Activated CD4-positive, alpha-beta T cell treated with anti-CD3 and anti-CD28 coated beads for 48 hours (primary cell): ENCODE results near the gene LRRC45.
"Not testable (repeated sequence)": the region's sequence is repeated elsewhere in the genome, so short reads cannot be mapped to it uniquely, and the experiment has no call there.

Experiments used
- DNase-seq: peaks from one replicate; pipeline ENCODE4 v3.0.0-alpha.2; 2020

The LRRC45 gene

DNA sequence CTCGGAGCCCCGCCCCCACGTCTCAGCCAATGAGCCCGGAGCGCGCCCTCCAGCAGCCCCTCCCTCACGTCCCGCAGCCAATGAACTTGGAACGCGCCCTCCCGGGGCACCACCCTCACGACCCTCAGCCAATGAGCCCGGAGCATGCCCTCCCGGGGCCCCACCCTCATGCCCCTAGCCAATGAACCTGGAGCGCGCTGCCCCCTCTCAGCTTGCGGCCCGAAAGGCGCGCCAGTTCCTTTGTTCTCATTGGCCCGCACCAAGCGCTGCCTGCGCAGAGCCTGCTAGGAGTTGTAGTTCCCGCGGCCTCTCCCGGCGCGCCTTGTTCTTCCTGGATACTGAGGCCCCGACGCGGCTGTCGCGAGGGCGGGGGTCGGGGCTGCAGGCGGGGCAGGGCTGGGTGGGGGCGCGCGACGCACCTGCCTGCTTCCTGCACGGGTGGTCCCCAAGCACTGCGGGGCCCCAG is at the start of gene LRRC45:
LRRC45 (plus strand) TSS at position 325 of the 466 bp plus-strand sequence. CDS start 339 bp downstream, outside the sequence.
- DNase-seq = peak; percentile 100

GRCh38 chr17:81973432-81973831 is 49.7 kb upstream of the LRRC45 start:
- DNase-seq = no peak

GRCh38 chr17:81976332-81977210 is 46.5 kb upstream of the LRRC45 start:
- peak; percentile 68 for DNase-seq

DNA sequence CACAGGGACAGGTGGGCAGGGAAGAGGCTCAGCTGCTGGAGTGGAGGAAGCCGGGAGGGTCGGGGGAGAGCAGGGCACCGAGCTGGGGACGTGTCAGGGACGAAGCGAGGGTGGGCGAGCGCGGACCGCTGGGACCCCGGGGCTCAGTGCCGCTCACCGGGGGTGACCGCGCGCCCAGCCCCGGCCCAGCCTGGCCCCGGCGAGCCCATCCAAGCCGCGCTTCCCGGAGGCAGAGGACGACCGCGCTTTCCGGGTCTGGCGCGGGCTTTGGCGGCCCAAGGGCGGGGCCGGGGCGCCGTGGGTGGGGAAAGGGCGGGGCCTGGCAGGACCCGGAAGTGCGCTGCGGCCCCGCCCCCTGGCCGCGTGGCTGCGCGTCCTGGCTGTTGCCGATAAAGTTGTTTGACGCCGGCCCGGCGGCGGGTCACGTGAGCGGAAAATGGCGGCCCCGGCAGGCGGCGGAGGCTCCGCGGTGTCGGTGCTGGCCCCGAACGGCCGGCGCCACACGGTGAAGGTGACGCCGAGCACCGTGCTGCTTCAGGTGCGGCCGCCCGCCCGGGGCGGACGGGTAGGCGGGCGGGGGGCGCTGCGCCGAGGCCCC is 45.8 kb upstream of the LRRC45 start, which contains the start of gene ASPSCR1:
ASPSCR1 (plus strand) TSS at position 419 of the 598 bp plus-strand sequence; CDS start at position 437, 18 bp downstream.
- peak; percentile 93 for DNase-seq

DNA sequence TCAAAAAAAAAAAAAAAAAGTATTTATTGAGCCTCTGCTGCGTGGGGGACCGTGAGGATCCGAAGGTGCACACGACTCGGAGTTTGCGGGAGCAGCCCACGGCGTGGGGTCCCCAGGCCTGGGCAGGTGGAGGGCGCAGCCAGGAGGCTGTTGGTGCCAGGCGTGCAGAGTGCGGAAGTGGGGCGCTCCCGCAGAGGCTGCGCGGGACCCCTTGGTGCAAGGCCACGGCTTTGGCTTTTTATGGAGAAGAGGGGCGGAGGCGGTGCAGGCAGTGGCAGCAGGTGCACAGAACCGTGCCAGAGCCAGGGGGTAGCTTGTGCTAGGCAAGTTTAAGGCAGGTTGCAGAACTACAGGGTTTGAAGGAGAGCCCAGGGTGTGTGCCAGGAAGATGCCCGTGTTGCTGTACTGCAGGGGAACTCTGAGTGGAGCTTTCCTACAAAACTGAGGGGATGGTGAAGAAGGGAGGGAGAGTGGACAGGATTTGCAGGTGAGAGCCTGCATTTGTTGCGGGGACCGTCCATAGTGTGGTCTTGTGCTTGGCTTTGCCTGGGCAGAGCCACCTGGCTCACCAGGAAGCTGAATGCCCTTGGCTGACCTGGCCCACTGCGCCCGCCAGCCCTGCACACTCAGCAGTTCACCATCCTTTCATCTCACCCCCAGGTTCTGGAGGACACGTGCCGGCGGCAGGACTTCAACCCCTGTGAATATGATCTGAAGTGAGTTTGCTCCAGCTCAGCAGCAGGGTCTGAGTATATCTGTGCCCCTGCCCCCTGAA is 44.4 kb upstream of the LRRC45 start:
- no peak for DNase-seq

DNA sequence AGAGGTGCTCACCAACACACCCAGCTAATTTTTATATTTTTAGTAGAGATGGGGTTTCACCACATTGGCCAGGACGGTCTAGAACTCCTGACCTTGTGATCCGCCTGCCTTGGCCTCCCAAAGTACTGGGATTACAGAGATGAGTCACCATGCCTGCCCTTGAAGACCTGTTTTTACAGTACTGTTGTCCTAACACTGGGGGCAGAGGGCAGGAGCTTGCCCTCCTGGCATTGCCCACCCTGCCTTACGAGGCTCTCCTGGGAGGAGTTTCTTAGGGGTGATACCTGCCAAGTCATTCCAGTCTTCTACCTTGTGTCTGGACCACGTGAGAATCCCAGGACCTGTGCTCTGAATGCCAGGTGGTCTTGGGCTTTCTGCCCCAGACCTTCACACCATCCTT is 43.0 kb upstream of the LRRC45 start:
- no peak for DNase-seq

- DNase-seq = no peak
Observed at GRCh38 chr17:81980707-81981343, 42.3 kb upstream of the LRRC45 start.

GRCh38 chr17:81981511-81981910 is 41.6 kb upstream of the LRRC45 start:
- not testable (repeated sequence) for DNase-seq

DNA sequence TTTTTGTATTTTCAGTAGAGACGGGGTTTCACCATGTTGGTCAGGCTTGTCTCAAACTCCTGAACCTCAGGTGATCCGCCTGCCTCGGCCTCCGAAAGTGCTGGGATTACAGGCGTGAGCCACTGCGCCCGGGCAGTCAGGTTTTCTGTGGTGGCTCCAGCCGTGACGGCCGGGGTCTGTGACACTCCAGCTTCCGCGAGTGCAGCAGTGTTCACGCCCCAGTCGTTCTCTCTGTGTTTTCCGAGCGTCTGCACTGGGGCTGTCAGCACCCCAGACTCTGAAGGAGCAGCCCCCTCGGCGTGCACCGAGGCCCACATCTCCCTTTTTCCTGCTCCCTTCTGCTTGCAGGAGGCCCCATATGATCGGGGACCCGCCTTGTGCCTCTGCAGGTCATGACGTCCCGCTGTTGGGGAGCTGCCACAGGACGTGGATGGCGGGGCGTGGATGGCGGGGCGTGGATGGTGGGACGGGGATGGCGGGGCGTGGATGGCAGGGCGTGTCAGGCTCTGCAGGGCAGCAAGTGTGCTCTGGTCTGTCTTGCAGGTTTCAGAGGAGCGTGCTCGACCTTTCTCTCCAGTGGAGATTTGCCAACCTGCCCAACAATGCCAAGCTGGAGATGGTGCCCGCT is 40.0 kb upstream of the LRRC45 start:
- no peak for DNase-seq

DNA sequence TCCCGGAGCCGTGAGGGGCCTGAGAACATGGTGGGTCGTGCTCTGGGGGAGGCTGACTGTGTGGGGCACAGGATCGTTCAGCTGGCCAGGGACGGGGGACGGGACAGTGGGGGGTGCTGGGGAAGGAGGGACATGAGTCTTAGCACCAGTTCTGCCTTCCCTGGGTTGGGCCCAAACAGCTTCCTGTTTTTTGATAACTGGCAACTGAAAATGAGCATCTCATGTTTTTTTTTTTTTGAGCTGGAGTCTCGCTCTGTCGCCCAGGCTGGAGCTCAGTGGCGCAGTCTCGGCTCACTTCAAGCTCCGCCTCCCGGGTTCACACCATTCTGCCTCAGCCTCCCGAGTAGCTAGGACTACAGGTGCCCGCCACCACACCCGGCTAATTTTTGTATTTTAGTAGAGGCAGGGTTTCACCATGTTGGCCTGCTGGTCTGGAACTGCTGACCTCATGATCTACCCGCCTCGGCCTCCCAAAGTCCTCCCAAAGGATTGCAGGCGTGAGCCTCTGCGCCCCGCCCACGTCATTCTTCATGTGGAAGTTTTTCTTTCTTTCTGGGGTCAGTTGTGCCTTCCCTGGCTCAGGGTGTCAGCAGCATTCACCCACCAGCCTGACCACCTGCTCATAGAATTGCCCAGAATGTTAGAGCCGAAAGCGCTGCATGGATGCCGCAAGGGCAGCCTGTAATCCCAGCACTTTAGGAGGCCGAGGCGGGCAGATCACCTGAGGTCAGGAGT is 39.3 kb upstream of the LRRC45 start:
- no peak for DNase-seq

DNA sequence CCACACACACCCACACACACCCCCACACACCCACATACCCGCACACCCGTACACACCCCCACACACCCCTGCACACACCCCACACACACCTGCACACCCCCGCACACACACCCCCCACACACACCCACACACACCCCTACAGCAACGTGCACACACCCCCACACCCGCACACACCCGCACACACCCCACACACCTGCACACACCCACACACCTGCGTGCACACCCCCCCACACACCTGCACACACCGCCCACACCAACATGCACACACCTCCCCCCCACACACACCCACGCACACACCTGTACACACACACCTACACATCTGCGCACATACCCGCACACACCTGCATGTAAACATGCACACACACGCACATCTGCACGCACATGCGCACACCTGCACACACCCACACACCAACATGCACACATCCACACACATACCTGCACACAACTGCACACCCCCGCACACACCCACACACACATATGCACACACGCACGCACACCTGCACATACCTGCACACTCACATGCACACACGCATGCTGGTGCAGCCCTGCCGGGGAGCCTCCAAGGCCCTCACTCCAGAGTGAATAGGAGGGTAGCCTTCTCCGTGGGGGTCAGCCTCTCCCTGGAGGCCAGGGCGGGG is 38.2 kb upstream of the LRRC45 start:
- no peak for DNase-seq

- no peak for DNase-seq
Observed at GRCh38 chr17:81986606-81987005, 36.5 kb upstream of the LRRC45 start.

GRCh38 chr17:81987161-81987770 is 35.8 kb upstream of the LRRC45 start:
- no peak for DNase-seq

- DNase-seq = no peak
Observed at GRCh38 chr17:81990836-81991683, 32.0 kb upstream of the LRRC45 start.

GRCh38 chr17:81991684-81992305 is 31.3 kb upstream of the LRRC45 start:
- no peak for DNase-seq

DNA sequence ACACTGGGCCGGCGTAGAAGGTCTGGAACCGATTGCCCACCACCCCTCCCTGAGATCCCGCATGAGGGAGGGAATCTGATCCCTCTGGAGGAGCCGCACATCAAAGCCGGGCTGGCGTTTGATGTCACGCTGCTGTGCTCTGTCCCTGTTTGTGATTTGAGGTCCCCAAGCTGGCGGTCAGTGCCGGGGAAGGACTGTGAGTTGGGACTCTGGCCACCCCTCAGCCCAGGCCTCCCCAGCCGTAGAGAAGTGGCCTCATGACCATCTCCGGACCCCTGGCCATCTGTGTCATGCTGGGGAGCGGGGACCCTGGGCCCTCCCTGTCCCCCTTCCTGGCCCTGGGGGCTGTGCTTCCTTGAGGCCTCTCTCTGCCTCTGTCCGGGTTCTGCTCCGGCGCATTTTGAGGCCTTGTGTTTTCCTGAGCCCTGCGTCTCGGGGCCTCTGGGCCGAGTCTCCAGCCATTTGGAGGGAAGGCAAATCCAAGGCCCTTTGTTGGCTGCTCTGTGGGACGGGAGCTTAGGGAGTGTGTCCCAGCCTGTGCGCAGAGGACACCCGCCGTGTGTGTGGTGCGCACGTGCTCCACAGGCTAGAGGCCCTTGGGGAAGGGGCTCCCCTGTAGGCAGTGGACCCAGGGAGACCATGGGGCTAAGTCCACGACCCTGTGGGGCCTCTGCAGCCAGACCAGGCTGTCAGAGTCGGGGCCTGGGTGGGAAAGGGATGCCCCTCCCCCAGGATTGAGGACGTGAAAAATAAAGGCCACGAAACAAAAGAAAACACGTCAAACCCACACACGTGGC is 30.6 kb upstream of the LRRC45 start:
- no peak for DNase-seq

DNA sequence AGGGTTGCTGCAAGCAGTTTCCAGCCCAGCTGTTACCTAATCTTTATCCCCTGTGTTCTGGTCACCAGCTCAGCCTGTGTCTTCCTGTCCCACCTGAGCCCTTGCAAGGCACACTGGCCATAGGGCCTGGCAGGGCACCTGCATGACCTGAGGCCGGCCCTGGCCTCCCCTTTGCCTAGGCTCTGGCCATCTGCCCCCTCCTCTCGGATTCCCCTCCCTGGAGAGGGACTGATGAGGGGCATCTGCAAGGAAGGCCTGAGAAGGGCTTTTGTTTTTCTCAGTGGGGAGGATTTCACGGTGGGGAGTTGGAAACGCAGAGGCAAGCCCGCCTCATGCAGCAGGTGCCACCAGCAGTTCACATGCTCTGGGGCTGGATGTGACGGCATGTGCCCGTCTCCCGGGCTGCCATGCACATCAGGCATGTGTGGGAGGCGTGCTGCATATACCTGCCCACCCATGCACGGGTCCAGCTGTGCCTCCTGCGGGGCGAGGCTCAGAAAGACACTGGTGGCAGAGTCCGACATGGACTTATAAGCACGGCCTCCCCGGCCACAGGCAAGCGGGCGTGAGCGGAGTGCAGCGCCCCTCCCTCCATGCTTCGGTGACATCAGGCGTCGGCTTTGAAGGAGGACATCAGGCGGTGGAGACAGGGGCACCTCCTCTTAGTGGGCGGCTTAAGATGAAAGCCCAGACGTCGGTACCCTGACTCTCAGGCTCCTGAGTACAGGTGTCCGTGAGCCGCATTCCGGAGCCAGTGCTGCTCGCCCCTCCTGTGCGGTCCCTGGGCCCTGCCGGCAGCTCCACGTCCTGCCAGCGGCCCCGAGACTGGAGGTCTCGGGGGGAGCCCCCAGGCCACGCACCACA is 29.1 kb upstream of the LRRC45 start:
- no peak for DNase-seq
